Psoas muscle (tissue), 8 donors: ENCODE measurements around the gene ZNF264. TPM values are rescaled to one million over a fixed set of nuclear protein-coding genes. Genes with fewer than 3 reads are reported as not detected.

Experiments used
- ATAC-seq, 4 donors: fragments of 200-7000 bp; cut with Tn5 transposase; one replicate each; pipeline ENCODE4 v1.9.1; 2020; ENCODE audit warnings: moderate library complexity in 3 of 4, mild to moderate bottlenecking in 2 of 4
- DNase-seq, 2 donors: peaks; one replicate each; pipeline ENCODE4 v3.0.0-alpha.2; 2020
- H3K27ac ChIP-seq: fragments of 200-600 bp; one replicate; pipeline ENCODE4 v1.8.0; 2022
- H3K27me3 ChIP-seq, 3 donors: fragments of 200-600 bp in 1 of 3; one replicate each; pipeline versions ENCODE4 v1.6.1 to v1.8.0; 2013 to 2022; ENCODE audit warnings: low read length in 2 of 3, mild to moderate bottlenecking in 2 of 3, moderate library complexity in 1 of 3; ENCODE audit not compliant: insufficient read depth in 3 of 3
- H3K36me3 ChIP-seq, 2 donors: fragments of 200-600 bp in 1 of 2; one replicate each; pipeline versions ENCODE4 v1.6.1 to v1.8.0; 2013 to 2022; ENCODE audit warnings: low read depth in 1 of 2, mild to moderate bottlenecking in 1 of 2, moderate library complexity in 1 of 2; ENCODE audit not compliant: insufficient read depth in 1 of 2
- H3K4me1 ChIP-seq: fragments of 200-600 bp; one replicate; pipeline ENCODE4 v1.8.0; 2022
- H3K4me3 ChIP-seq: fragments of 200-600 bp; one replicate; pipeline ENCODE4 v1.8.0; 2022; ENCODE audit warnings: mild to moderate bottlenecking
- H3K9me3 ChIP-seq: fragments of 200-600 bp; one replicate; pipeline ENCODE4 v1.8.0; 2022
- CTCF ChIP-seq: fragments of 200-600 bp; IDR thresholded peaks from one replicate; pipeline ENCODE4 v1.8.0; 2022; ENCODE audit warnings: antibody characterized with exemption
- whole genome bisulfite sequencing, 3 donors: extraction: QIAGEN DNeasy Blood & Tissue Kit; methylation state at CpG; one replicate each; pipeline versions ENCODE4 v1.1.6 to v1.1.7; 2013; 5-methylcytosine and 5-hydroxymethylcytosine counted together
- intact Hi-C, 2 donors: fragments of 100-400 bp; cut with DNase I; formaldehyde crosslinking; loops; one replicate each; pipeline versions ENCODE4 v1.11.0 to v1.14.2; 2022
- long read RNA-seq, 2 donors: library from polyadenylated mRNA; unstranded; transcript quantifications; one replicate each; pipeline ENCODE4 v2.0.0, GENCODE V29; 2021
- polyA plus RNA-seq, 3 donors: library from polyadenylated mRNA; stranded (reverse); fragments of 200-250 nt; gene quantifications; one replicate each; pipeline ENCODE4 v1.2.3, GENCODE V29; 2013
- total RNA-seq, 4 donors: library from RNA; stranded (reverse); fragmentation: NEBNext Ultra II Directional in 2 of 4; extraction: Animal tissue kit (Norgen Biotek cat#: 25700) in 2 of 4; gene quantifications; one replicate each; pipeline versions ENCODE4 v1.2.1 to v1.2.4, GENCODE V29; 2021 to 2023
- donor health status: healthy with polysubstance abuse.
- donor health status: DM: no; HTN: no; CAD: no; lungs with moderate emphysema.
- donor health status: Bipolar disorder and iron deficiency.
- donor health status: healthy.
- donor health status: DM: yes; HTN: yes; CAD: no.
- donor health status: DM: no; HTN: no; CAD: no.
- donor health status: DM: no; HTN: no; CAD: no.
- donor health status: DM: yes; HTN: yes; CAD: no.

ZNF264 gene
- total RNA-seq (10 to 100 TPM; 14.6 to 20.3 (median 15.5) TPM), polyA plus RNA-seq (1 to 10 TPM; 2.3 to 4.9 (median 2.4) TPM)
- long read RNA-seq, donor 1 = 0 reads
- long read RNA-seq, donor 2, partial matches to known transcripts = 1 of 4 reads
- long read RNA-seq, donor 2, other reads (novel, unspliced or antisense) = 3 of 4 reads

GRCh38 chr19:57191141-57192076, at the start of gene ZNF264:
TSS of gene ZNF264 (plus strand) at chr19:57191500. CDS start at chr19:57191914, 414 bp downstream.
- Histone ChIP-seq H3K27ac (peak within 1 kb of the TSS; percentile 86), H3K4me1 (peaks cover 10% of the 10 kb centered on the region), H3K36me3 (peaks cover 15 to 32% of the 10 kb centered on the region in 2 donors), H3K9me3 (no peaks in the 10 kb centered on the region), H3K4me3 (peak within 1 kb of the TSS; percentile 91), H3K27me3 (no peaks in the 10 kb centered on the region)
- TF ChIP-seq CTCF = no peak
- intact Hi-C loops = no loop called here
- WGBS, 3 donors = 0 to 1% (median 1%) methylated on average over 70 to 81 of the region's 81 CpGs
- ATAC-seq (peak; percentile 95 to 99 (median 98)), DNase-seq (peak; percentile 94 to 95)

GRCh38 chr19:57141699-57142098, 49.6 kb upstream of the ZNF264 start:
- H3K4me3 ChIP-seq = no peak overlapping the region
- intact Hi-C loops = no loop called here
- H3K4me1 ChIP-seq = no peaks in the 10 kb centered on the region
- no peak overlapping the region for H3K27ac ChIP-seq
- ATAC-seq (no peak), DNase-seq (no peak)
- no peak for TF ChIP-seq CTCF
- no peaks in the 10 kb centered on the region for H3K27me3 ChIP-seq
- no peaks in the 10 kb centered on the region for H3K9me3 ChIP-seq
- no peaks in the 10 kb centered on the region for H3K36me3 ChIP-seq
- 93 to 95% (median 94%) methylated on average over 4 of the region's 4 CpGs for WGBS, 3 donors

- Histone ChIP-seq H3K9me3 (no peaks in the 10 kb centered on the region), H3K36me3 (no peaks in the 10 kb centered on the region), H3K27me3 (no peaks in the 10 kb centered on the region), H3K27ac (no peak overlapping the region), H3K4me3 (no peak overlapping the region), H3K4me1 (no peaks in the 10 kb centered on the region)
- WGBS, 3 donors = 75 to 77% (median 77%) methylated on average over 5 of the region's 5 CpGs
- TF ChIP-seq CTCF = no peak
- intact Hi-C loops = no loop called here
- DNase-seq (no peak), ATAC-seq (no peak)
Measured at GRCh38 chr19:57152921-57153320, 38.4 kb upstream of the ZNF264 start.

GRCh38 chr19:57161985-57162539, 29.2 kb upstream of the ZNF264 start:
- H3K36me3 ChIP-seq = no peaks in the 10 kb centered on the region
- no peak overlapping the region for H3K4me3 ChIP-seq
- H3K9me3 ChIP-seq = peaks cover 3% of the 10 kb centered on the region
- DNase-seq (no peak), ATAC-seq (no peak)
- no peak for TF ChIP-seq CTCF
- no peaks in the 10 kb centered on the region for H3K27me3 ChIP-seq
- intact Hi-C loops = no loop called here
- H3K27ac ChIP-seq = no peak overlapping the region
- WGBS, 3 donors = 68 to 73% (median 70%) methylated on average over 5 of the region's 5 CpGs
- no peaks in the 10 kb centered on the region for H3K4me1 ChIP-seq
